Right renal cortex interstitium (tissue), 3 donors: ENCODE data around the gene CSGALNACT2. TPM values are rescaled to one million over a fixed set of nuclear protein-coding genes. Genes with fewer than 3 reads are reported as not detected.

ENCODE experiments used
- DNase-seq, 3 donors: peaks; one replicate each; pipeline ENCODE4 v3.0.0-alpha.2; 2013; ENCODE audit warnings: low read depth in 3 of 3, low spot score in 2 of 3
- polyA plus RNA-seq, 3 donors: library from polyadenylated mRNA; unstranded; fragments of 120-200 nt; gene quantifications; one replicate each; pipeline ENCODE4 v1.2.1, GENCODE V29; 2013; ENCODE audit not compliant: insufficient read length in 3 of 3

CSGALNACT2 gene
- polyA plus RNA-seq, 3 donors: 18.4 to 20.6 (median 18.8) TPM

DNA sequence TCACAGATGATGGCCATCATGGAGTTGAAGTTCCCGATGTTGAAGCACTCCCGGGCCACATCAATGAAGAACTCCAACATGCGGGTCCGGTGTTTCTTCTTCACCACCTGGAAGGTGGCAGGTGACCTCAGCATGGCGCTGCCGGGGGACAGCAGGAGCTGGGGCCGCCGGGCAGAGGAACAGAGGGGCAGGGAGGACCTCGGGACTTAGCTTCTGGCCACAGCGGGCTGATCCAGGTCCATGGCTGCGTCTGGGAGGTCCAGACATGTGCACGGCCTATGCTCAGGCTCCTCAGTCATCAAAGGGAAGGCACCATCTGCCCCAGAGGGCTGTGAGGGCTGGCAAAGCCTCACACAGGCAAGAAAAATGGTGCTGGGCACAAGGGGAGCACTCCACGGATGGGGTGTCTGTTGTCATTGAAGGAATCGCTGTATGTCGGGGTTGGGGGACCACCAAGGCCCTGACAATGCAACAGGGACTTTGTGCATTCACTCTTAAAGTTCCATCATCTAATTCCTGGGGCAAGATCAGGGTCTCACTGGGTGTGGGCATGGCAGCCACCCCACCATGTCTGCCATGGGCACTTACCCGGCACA, 60.9 kb downstream of the CSGALNACT2 start:
- DNase-seq: no peak

DNA sequence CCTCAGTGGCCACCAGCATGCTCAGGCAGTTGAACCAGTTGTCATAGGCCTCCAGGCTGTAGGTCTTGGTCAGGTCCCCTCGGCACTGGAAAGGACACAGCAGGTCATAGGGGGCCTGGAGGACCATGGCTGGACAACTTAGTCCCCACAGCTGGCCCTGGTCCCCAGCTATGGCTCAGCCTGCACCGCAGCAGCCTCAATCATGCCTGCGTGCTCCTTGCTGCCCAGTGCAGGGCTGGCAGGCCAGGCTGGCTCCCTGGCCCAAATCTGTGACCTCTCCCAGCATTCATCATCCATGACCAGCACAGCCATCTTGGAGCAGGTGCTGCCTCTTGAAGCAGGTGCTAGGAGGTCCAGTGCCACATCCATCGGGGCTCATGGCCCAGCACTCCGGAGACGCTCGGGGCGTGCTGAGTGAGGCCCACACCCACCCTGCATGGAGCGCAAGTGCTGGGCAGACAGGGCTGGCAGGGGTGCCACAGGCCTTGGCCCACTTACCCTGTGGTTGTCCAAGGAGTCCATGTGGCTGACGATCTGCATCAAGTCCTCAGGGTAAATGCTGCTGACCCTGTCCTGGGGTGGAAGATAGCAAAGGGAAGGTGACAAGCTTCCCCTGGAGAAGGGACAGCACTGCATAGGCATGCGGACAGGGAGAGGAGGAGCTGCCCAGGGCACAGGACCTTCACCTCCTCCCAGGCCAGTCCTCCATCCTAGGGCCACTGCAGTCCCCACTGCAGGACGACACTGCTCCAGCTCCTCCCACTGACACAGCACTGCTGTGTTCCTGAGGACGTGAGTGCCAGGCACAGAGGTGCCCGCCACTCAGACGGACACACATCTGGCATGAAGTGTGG, 61.7 kb downstream of the CSGALNACT2 start:
- no peak for DNase-seq

DNA sequence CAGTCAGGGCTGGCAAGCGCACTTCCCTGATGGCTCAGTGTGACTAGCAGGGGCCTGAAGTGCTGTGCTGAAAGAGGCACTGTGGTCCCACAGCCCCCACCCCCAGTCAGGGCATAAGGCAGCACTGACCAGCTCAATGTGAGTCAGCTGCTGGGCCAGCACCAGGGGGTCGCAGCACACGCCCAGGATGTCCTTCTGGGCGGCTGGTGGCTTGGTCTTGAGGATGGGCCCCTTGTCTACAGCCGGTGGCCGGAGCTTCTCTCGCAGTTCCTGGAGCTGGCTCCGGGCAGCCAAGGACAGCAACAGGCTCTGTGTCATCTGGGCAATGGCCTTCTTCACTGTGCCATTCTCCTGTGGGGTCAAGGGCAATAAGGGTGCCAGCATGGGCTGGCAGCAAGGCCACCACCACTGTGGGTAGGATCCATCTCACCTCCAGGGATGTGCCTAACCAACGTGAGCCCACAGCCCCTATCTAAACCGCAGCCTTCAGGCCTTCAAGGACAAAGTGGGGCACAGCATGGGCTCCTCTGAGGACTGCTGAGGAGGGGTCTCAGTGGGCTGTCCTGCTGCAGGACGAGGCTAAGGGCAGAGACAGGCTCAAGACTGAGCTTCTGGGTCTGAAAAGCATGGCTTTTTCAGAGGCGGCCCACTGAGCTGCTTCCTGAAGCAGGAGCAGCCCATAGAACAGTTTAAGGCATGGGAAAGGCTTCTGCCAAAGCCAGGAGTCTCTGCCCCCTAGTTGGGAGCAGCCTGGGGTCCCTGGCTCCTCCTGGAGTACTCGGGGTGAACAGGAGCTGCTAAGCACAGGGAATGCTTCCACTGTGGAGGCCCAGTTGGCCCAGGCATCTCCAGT, 62.5 kb downstream of the CSGALNACT2 start:
- DNase-seq: no peak

DNA sequence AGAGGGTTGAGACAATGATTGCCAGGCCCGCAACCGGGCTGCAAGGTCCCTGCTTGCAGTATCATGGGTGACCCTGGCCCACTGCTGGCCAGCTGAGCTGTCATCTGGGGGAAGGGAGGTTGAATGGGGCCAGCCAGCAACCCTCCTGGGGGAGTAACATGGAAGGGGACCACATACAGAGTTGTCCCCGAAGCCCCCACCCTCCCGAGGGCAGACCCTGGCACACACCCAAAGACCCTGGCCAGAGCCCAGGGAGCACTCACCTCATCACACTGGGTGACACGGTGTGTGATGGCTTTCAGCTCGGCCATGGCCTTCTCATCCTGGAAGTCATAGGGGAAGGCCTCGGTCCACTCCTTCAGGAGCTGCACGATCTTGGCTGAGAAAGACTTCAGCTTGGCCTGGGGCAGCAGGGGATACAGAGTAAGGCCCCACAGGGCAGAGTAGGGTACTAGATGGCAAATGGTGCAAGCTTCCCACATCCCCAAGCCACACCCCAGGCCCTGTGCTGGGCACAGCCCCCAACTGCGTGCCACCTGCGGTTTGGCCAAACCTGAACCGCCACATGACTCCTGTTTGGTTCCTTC, 63.4 kb downstream of the CSGALNACT2 start:
- no peak for DNase-seq

DNA sequence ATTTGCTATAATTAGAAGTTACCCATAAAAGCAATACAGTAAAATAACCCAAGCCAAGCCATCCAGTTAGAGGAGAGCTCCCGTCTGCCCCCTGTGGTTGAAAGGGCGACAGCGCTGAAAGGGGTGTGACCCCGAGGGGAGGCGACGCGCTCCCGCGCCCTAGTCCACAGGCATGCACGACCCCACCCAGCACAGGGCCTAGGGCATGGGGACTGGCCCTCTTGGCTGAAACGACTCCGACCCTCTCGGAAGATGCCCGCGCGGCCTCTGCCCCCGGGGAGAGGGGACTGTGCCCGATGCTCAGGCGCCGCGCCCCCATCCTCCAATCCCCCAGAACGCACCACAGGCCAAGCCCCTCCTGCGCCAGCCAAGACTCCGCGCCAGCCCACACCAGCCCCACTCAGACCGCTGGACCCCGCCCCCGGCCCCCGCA, 64.0 kb downstream of the CSGALNACT2 start:
- DNase-seq: no peak

DNA sequence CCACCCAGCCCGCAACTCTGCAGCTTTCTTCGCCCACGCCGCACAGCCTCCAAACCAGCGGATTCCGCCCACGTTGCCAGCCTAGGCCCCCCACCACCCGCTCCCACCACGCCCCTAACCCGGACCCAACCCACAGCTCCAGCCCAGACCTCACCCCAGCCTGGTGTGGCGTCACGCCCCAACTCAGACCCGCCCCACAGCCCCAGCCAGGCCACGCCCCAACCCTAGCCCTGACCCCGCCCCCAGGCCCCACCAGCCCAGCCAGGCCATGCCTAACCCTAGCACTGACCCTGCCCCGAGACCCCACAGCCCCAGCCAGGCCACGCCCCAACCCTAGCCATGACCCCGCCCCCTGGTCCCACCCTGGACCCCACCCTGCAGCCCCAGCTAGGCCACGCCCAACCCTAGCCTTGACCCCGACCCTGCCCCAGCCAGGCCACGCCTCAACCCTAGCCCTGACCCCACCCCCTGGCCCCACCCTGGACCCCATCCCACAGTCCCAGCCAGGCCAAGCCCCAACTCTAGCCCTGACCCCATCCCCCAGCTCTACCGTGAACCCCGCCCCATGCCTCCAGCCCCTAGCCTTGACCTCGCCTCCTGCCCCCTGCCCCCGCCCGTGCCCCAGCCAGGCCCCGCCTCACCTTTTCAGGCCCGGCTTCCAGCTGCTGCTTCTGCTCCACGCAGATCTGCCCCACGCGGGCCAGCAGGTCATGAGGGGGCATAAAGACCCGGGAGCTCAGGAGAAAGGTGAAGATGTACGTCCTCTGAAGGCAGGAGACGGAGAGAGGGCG, 64.6 kb downstream of the CSGALNACT2 start:
- no peak for DNase-seq

DNA sequence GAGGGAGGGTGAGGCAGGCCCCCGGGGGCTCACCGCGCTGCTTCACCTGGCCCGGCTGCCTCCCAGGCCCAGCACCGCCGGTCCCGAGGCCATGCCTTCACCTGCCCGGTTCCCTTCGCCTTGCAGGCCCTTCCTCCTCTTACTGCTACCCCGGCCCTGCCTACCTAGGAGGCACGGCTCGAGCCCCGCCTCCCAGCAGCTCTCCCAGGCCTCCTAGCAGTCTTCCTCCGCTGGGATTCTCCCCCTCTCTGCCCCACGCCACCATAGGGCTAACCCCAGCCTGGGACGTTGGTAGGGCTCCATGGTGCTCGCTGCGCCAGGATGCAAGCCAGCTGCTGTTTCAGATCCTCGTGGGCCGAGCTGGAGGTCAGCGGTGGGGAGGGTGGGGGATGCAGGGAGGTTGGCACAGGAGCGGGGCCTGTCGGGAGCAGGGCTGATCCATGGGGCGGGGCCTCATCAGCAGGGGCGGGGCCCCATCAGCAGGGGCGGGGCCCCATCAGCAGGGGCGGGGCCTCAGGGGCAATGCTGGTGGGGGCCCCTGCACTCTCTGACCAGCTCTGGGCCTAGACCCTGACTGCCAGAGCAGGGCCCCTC, 65.3 kb downstream of the CSGALNACT2 start:
- no peak for DNase-seq

DNA sequence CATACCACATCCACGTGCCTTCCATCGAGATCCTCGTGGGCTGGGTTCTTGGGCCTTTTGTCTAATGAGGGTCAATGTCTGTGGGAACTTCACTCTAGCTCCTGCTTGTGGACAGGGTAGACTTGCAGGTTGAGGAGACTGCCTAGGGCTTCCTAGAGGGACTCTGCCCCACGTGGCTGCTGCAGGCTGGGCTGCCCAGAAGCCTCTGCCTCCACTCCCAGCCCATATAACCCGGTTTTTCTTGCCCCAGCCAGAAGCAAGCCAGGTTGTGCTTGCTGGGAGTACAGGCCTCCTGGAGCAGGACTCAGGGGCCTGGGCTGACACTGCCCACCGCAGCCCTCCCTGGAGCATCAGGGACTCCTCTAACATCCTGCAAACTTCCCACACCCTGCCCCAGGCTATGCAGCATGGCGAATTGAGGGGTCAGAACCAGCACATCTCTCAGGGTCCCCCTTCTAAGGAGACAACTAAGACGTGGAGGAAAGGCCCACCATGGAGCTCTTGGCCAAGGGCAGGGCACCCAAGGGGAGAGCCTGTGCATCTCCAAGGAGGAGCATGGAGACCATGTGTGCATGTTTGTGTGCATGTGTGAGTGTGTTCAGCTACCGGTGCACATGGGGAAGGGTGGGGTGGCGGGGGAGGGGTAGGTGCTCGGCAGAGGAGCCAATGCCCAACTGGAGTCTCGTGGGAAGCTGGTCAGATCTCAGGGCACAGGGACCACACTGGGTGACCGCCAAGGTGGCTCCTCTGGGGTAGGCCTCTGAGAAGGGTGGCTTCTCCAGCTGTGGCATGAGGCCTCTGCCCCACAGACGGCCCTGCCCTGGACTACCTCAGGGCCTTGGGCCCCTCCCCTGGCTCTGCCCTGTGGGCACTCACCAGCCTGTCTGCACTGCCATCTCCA, 66.0 kb downstream of the CSGALNACT2 start:
- DNase-seq: no peak

DNA sequence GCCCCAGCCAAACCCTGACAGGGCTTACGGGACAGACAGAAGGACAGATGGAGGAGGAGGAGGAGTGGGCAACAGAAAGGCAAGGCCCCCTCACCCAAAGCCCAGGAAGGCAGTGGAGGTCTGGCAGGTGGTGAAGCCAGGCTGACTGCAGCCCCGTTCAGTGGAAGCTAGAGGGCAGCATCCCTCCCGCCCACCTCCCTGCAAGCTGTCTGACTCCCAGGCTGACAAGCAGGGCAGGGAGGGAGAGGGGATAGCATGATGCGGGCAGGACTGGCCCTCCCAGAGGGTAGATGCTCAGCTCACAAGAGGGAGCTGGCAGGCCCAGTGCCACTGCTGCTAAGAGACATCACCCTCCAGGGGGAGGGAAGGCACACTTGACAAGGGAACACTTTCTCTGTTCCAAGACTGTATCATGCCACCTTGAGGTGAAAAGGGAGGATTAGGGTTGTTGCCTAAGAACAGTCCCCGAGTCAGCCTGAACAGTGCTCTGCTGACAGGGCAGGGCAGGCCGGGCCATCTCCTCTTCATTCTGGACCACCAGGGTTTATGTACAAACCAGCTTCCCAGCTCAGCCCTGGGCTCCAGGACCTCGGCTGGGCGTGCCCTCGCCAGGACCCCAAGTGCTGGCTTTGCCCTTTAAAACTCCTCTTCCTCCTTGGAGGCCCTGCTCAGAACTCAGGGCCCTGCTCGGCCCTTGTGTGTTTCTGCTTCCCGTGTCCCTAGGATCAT, 66.9 kb downstream of the CSGALNACT2 start:
- DNase-seq: peak in 1 of 3 donors; percentile 13

DNA sequence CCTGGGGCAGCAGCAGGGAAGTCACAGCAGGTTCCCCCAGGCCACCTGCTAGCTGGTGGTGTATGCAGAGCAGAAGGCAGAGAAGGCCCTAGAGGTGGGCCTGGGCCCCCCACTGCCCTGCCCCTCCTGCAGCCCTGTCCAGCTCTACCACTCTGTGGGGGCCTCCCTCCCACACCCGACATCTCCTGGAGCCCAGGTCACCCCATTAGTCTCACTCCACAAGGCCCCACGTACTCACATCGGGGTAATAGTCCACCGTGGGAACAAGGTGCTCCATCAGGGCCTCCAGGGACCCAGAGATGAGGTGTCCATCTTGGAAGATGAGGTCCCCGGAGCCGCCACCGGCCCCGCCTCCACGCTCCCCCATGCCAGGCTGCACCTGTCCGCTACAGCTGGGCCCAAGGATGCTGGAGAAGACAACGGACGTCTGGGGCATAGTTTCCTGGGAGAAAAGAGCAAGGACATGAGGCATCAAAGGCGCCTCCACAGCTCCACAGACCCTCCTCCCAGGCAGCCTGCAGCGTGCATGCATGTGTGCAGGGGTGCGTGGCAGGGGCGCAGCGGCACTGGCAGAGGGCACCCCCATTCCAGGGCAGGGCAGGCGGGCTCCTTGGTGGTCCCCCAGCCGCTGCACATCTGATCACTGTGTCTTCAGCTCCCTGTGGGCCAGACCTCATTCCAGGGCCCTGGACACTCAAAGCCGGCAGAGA, 67.6 kb downstream of the CSGALNACT2 start:
- no peak for DNase-seq

DNA sequence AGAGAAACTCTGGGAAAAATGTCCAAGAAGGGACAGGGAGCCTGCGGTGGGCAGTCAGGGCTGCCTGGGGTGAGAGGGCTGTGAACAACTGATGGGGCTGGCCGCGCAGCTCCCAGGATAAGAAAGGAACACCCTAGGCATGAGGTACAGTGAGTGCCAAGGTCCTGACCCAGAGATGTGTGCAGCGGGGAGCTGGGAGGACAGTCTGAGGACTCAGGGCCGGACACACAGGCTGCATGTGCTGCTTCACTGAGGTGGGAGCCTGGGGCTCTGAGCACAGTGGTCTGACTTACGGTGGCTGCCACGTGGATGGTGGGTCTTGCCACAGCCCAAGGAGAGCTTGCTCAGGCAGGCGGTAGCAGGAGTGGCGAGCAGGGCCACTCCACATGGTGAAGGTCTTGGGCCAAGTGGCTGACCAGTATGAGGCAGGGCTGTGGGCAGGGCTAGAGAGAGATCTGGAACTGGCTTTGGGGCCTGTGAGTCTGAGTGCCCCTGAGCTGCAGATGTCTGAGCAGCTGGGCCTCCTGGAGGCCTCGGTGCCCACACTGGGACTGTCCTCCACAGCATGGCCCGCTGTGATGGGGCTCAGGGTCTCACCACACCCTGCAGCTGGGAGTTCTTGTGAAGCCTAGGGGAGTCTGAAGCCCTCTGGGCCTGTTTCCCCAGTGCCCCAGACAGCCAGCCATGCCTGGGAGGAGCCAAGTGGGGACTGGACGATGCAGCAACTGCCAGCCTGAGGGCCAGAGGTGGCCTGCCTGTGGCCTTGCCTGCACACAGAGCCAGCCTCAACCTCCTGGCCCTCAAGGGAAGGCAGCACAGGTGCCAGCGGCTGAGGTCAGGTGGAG, 68.4 kb downstream of the CSGALNACT2 start:
- DNase-seq: no peak

DNA sequence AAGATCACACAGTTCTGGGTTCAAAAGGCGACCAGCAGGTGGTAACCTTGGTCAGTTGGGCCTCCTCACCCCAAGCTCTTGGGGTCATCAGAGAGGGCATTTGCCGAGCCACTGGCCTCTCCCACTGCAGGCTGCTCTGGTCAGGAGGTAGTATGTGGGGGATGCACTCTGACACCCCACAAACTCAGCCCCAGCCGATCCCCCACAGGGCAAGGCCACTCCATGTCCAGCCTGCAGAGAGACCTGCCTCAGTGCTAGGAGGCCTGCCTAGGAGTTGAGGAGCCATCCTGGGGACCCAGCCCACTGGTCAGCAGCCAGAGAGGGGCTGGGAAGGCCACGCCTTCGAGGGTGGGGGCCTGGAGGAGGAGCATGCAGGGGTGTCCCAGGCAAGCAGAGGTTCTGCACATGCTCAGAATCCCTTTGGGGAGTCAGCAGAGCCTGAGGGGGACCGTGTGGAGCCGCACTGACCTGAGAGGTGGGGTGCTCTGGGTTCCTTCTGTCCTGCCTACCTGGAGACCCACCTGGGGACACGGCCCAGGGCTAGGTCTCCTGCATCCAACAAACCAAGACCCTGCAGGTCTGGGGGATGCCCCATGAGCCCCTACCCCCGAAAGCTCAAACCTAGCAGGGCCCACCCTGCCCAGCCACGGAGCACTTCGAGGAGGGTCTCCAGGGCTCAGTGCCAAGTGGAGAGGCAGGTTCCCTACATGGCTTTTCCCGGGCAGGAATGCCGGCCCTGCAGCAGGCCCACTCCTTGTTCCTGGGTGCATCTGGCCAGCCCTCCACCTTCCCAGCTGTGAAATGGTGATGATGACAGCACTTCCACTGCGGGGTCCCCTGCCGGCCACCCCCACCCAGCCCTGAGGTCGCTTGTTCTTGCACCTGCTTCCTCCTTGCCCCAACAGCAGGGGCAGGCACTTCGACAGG, 70.2 kb downstream of the CSGALNACT2 start:
- DNase-seq: no peak

DNA sequence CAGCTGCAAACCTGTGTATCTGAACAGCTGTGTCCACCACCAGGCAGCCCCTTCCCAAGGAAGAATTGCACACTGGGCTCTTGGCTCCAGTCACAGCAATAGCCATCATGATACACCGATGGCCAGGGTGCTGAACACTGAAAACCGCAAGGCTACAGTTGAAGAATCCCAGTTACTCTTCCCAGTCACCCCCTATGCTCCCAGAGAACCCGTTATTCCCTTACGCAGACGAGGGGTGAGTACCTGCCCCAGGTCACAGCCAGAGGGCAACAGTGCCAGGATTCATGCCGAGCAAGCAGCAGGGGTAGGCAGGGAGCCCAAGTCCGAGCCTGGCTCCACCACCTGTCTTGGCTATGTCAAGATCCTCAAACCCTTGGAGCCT, 70.8 kb downstream of the CSGALNACT2 start:
- no peak for DNase-seq

DNA sequence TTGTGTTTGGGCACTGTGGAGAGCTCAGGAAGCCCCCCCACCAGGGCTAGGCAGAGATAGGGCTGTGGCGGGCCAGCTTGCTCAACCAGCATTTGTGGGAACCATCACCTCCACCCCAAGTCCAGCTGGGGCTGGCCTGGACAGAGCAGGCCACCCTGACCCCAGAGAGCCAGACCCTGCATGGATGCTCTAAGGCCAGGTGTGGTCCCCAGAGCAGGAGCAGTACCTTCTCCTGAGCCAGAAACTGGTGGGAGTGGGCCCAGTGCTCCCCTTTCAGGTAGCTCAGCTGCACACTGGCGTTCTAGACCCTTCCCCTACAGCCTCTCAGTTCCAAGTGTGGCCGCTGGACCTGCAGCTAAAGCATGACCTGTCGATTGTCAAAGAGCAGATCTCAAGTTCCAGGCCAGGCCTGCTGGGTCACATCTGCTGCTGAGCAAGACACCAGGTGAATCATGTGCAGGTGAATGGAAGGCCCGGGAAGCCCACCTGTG, 71.5 kb downstream of the CSGALNACT2 start:
- DNase-seq: no peak

DNA sequence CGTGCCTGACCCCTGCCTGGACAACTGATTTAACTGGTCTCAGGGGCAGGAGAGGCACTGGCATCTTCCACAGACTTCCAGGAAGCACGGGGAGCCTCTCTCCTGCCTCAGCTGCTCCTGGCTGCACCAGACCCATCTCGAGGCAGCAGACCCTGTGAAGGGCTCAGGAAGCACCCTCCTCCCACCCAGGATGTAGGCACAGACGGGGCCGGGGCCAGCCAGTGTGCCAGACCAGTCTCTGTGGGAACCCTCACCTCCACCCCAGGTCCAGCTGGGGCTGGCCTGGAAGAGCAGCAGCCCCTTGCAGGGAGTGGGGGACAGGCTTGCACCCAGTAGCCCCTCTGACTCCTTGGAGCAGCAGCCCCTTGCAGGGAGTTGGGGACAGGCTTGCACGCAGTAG, 72.3 kb downstream of the CSGALNACT2 start:
- no peak for DNase-seq
